GM10847 (cell line): ENCODE results near the gene EGFR.

Experiments
- POLR2A ChIP-seq: IDR thresholded peaks from 2 replicates; pipeline ENCODE4 v1.6.1; 2011; ENCODE audit not compliant: insufficient read length; ENCODE audit errors: extremely low read depth

Gene EGFR

DNA sequence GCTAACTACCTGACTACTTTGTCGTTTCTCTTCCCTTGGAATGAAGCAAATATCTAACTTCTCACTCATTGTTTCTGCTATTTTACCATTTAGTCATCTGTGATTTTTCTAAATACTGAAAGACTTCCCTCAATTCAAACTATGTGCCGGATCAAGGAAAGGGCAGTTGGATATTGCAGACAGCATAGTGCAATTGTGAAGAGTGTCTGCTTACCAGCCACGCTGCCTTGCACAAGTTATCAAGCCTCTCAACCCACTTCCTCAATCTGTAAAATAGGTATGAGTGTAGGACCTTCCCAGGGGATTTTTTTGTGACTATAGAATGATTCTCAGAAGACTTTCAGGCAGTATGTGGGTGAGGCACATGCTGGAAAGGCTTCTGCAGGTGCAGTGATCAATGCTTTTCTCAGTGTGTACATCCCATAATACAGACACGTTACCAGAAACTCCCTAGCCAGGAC, 54.3 kb downstream of the EGFR start:
- no peak for TF ChIP-seq POLR2A

DNA sequence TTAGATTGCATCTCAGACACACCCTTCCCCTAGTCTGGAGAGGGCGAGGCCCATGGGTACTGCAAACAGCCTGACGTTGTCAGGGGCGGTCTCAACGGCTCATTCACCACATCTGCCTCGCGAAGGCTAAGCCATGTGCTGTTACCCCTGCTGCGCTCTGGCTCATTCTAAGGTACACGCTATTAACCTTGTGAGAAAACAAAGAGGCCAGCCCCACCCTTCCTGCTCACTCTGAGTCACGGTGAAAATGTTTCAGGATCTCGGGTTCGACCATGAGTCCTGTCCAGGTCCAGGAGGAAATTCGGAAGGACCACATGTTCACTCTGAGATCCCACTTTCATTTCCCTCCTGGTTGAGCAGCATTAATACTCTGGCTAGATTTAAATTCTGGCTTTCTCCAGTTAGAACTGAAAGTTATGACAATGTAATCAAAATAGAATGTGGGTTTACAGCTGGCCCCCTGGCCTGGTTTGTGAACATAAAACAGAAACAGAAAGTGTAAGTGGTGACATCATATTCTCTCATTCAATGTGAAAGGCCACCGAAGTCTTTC, 55.2 kb downstream of the EGFR start:
- TF ChIP-seq POLR2A: no peak

DNA sequence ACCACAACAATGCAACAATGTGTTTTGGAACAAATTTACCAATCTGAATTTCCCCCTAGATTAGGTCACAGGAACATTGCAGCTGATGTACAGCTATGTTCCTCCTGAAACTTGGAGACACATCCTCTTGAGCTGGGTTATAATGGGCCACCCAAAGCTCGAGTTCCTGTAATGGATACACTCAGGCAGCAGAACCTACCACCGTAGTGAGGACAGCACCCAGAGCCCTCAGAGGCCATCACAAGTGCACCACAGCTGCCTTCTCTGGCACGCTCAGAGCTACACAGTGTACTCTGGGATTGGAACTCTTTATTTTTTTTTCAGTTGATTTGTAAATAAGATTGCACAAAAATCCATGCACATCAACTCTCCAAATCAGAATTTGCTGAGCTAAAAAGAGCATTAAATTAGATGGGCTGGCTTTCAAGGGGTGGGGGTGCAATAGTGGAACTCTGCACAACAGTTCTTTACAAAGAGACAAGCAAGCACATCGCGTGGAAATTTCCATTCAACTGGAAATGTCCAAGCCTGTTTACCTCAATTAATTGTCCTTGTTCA, 56.7 kb downstream of the EGFR start:
- no peak for TF ChIP-seq POLR2A

DNA sequence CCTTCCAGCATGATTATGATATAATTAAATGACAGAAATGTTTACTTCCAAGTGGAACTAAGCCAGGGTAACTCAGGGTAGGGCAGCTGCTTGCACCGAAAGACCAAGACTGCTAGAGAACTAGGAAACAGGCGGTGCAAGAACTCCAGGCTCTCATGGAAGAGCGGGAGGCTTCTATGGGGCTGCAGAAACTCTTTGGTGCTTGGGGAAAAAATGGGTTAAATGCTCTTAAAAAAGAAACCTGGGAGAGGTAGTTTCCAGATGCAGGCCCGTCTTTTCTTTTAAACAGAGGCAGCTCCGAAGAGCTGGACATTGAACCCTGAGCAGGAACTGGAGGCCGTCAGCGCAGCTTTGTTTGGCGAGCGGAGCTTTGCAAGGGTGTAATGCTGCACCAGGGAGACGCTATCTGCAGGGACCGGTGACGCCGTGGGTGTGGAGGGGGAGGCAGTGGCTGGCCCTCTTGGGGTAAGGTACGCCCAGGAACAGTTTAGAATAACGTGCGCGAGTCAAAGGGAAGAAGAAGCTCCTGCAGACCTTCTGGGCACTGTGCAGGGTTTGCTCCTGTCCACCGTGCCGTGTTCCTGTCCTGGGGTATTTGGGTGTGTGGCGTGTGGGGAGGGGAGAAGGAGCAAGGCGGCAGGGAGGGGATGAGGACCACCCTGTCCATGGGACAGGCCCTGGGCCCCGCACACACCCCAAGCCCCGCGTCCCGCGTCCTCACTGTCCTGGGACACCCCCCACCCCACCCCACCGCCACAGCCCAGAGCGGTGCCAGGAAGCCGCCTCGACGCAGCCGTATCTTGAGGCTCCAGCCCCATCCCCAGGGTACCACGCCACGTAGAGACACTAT, 59.0 kb downstream of the EGFR start:
- no peak for TF ChIP-seq POLR2A

DNA sequence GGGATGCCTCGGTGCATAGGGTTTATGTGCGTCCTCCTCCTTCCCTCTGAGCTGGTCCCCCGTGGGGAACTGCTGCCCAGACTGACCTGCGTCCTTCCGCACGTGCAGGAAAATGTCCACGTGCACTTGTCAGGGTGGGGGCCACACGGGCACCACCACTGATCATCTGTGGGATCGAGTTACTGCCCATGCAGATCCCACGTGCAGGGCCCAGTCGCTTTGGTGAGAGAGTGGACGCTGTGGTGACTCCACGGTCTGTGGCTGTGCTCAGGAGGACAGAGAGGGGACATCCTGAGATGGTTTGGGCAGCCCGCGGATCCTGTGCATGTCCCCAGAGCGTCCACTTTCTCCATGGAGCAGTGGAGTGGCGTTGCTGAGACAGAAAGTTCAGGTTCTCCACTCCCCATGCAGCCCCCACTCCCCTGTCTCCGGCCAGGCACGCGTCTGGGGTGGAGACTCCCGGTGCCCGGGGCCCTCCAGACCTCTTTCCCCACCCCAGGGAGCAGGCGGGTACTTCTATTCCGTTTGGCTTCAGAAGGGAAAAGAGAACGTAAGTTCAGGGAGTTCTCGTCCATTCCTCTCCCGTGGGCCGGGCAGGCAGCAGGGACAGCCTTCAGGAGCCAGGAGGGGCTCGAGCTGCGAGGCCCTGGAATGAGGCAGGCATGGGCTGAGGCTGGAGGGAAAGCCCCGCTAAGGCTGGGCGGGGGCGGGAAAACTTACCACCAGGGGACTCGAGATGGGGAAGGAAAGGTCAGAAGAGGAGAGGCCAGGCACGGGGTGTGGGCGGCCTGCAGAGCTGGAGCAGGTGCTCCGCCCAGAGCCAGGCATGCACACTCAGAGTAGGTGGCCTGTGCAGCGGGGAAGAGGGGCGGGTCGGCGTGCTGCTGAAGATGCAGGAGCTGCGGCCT, 59.9 kb downstream of the EGFR start:
- no peak for TF ChIP-seq POLR2A

DNA sequence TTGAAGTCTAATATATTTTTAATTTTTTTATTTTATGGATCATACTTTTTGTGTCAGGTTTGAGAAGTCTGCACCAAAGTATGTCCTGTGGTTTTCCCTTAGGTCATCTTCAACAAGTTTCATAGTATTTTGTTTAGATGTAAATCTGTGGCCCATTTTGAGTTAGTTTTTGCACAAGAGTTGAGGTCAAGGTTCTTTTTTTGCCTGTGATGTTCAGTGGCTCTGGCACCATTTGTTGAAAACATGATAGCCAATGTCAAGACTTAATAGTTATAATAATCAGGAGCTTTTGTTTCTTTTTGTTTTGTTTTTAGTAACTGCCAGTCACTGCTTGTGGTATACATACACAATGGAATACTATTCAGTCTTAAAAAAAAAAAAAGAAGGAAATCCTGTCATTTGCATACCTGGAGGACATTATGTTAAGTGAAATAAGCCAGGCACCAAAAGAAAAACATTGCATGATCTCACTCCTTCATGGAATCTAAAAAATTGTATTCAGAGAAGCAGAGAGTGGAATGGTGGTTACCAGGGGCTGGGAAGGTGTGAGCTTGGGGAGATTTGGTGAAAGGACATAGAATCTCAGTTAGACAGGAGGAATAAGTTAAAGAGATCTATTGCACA, 61.3 kb downstream of the EGFR start:
- no peak for TF ChIP-seq POLR2A

DNA sequence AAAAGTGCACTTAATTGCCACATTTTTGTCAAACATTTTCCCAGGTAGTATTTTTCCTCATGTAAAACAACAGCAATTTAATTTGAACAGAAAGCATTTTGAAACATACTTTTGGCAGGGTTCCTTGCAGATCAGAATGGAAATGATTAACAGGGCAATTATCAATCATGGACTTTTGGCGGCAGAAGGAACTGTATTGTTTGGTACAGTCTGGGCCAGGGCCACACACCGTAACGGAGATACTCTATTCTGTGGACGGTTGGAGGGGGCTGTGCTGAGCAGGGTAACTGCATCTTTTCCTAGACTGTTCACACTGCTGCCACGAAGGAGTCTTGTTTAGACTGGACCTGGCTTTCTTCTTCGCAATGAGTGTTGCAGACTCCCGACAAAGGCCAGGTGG, 62.3 kb downstream of the EGFR start:
- TF ChIP-seq POLR2A: no peak

DNA sequence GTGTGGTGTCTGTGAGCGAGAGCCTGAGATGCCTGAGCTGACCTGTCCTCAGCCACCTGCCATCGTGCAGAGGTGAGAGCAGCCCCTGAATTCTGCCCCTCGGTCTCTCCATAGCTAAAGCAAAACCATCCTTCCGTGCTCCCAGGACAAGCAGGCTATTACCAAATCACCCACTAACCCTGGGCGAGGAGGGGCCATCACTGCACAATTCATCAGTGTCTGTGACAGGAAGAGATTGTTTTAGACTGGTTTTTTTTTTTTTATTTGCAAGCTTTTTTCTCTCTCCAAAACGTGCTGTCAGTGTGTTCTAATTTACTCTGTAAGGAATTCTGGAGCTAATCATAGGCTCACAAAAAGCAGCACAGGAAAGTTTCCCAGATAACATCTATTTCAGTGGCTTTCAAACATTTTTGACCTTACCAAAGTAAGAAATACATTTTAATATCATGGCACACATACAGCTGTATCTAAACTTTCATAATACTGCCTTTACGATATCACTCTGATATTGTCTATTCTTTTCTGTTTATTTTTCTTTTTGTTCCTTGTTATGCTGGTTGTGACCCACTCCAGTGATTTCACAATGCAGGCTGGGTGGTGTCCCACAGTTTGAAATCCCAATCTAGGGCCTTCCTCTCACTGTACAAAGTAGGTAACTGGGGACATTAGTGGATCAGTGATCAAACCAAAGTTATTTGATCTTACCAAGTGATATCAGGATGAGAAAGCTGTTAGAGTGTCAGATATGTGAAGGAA, 62.8 kb downstream of the EGFR start:
- TF ChIP-seq POLR2A: no peak

DNA sequence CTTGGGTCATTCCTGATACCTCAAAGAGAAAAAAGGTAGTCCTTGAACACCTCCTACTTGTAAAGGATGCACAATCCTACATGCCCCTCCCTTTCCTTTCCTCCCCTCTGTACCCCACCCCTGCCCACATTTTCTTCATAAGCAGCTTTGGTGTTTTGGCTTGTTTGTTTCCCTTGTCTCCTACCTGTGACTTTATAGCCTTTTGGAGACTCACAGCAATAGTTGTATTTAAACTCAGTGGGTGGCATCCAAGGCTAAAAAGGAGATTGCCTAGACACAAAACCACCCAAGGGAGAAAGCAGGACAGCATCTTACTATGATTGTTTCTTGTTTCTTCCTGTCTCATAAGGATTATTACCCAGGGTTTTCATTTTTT, 63.4 kb downstream of the EGFR start:
- TF ChIP-seq POLR2A: no peak

DNA sequence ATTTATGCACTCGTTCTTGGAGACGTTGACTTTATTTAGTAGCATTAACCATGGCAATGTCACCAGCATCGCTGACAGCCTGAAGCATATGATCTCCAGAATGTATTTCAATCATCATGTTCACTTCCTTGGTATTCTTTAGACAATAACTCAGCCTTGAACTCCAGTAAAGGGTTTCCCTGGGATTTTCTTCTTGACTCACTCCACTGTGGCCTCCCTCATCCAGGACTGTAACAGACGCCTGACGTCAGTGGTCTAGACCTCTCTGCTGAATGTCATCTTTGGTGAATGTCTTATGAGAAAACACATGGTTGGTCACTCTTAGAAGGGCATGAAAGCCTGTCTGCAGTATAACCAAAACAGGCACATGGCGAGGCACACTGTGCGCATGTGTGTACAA, 64.4 kb downstream of the EGFR start:
- no peak for TF ChIP-seq POLR2A

DNA sequence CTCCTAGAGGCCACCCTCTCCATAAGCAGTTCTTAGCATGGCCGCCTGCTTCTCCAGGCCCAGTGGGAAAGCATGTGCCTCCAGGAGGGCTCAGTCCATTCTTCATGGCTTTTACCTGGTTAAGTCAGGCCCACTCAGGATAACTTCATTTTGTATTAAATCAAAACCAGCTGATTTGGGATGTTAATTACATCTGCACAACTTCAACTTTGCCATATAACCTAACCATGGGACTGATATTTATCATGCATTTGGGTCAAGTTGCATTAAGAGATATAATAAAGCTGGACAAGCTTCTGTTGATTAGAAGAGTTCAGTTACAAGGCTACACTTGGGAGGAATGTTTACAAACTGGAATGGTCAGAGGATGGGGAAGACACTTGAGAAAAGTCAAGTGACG, 65.5 kb downstream of the EGFR start:
- no peak for TF ChIP-seq POLR2A

DNA sequence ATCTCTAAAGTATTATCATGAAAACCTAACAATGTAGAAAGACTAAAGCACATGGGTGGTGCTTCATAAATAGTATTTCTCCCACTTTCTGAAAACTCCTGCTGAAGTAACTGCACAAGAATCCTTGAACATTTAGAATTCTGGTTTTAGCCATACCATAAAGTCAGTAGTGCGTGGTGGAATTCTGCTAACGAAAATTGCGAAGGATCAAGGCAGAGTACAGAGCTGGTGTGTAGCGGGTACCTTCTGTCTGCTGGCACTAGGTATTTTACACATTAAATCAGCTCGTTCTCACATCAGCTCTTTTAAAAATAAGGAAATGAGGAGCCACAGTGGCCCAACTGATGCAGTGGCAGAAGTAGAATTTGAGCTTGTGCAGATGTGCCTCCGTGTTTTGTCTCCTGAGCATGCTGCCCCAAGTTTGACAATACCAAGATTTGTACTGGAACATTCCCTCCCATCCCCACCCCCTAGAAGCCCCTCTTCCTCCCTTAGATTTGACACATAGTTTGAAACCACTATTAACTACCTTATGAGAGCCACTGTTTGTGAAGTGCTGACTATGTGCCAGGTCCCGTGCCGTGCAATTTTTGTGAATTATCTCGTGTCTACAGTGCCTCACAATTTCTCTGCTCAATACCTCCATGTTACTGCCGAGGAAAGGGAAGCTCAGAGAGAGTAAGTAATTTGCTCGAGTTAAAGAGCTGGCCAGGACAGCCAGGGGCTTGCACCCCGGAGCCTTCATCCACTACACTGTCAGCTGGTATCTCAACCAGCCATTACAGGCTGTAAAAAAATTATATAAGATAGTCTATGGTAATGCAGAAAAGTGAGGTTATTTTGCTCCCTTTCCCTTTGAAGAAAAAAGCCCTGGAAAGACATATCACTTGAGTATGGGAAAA, 66.9 kb downstream of the EGFR start:
- no peak for TF ChIP-seq POLR2A

DNA sequence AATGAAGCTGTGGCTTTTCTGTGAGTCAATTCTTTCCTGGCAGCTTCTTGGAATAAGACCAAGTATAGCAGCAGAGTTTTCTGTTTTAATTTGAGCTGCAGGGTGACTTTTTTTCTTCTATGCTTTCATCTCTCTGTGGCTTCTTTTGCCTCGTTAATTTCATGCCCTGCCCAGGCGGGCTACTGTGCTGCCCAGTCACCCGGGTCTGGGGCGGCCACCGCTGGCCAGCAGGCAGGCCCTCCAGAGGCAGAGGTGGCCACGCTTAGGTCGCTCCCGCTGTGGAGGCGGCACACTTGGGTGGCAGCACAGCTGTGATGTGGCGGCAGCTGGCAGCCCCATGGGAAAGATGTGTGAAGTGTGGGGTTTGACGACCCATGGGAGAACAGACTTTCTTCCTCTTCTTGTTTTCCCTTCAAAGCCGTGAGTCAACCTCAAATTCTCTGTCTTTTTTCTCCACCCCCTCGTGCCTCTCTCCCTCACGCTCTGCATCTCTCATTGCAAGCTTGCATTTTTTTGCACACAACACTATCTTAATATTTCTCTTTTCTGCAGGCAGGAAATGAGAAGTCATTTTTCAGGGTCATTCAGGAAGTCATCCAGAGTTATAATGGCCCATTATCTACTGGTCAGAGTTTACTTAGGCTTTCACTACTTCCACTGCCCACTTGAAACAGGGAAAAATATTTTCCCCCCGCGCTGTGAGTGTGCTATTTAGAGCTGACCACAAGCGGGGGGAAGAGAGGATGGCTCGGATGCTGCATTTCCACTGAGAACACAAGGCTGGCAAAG, 67.8 kb downstream of the EGFR start:
- TF ChIP-seq POLR2A: no peak
